Loucy (cell line): ENCODE results near the gene CCDC160.

ENCODE experiments used
- EZH2phosphoT487 ChIP-seq: fragments of 200-600 bp; IDR thresholded peaks from 2 replicates; pipeline ENCODE4 v1.6.1; 2018; ENCODE audit warnings: antibody characterized with exemption, mild to moderate bottlenecking, moderate library complexity, borderline replicate concordance
- TF ChIP-seq, protein P1 (sequence below): fragments of 200-600 bp; sonication (generic); conservative IDR thresholded peaks from 2 replicates; pipeline ENCODE4 v1.5.1; 2014; ENCODE audit warnings: mild to moderate bottlenecking, antibody characterized with exemption, low read length

DNA sequence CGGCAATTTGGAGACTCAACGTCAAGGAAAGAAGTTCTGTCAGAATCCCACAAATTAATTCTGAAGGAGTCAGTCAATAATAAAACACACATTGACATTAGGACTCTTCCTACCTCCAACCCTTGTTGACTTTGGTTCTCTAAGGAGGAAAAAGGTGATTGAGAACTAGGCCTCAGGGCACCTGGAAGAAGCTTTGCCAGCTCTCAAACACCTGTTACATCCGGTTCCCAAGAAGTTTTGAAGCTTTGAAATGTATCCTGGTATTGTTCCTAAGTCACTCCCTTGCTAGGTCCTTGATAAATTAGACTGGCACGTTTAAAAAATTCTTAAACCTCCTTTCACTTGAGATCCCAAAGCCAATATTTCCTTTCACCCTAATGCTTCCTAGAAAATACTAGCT, 1.7 kb upstream of the CCDC160 start:
- TF ChIP-seq, protein P1, sequence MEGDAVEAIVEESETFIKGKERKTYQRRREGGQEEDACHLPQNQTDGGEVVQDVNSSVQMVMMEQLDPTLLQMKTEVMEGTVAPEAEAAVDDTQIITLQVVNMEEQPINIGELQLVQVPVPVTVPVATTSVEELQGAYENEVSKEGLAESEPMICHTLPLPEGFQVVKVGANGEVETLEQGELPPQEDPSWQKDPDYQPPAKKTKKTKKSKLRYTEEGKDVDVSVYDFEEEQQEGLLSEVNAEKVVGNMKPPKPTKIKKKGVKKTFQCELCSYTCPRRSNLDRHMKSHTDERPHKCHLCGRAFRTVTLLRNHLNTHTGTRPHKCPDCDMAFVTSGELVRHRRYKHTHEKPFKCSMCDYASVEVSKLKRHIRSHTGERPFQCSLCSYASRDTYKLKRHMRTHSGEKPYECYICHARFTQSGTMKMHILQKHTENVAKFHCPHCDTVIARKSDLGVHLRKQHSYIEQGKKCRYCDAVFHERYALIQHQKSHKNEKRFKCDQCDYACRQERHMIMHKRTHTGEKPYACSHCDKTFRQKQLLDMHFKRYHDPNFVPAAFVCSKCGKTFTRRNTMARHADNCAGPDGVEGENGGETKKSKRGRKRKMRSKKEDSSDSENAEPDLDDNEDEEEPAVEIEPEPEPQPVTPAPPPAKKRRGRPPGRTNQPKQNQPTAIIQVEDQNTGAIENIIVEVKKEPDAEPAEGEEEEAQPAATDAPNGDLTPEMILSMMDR = no peak
- TF ChIP-seq EZH2phosphoT487 = no peak
